HG02943 (cell line): ENCODE results near the gene ZNF83.
A peak's percentile ranks its signal among the peaks of the same experiment; 100 is the strongest.
"Not testable (repeated sequence)": the region's sequence is repeated elsewhere in the genome, so short reads cannot be mapped to it uniquely, and the experiment has no call there.

Source experiments
- ATAC-seq: cut with Tn5 transposase; IDR thresholded peaks from one replicate; pipeline ENCODE4 v1.9.1; 2021; ENCODE audit warnings: mild to moderate bottlenecking, low read depth, moderate library complexity; ENCODE audit not compliant: unreplicated experiment

The ZNF83 gene

GRCh38 chr19:52640916-52641315, 2.8 kb upstream of the ZNF83 start:
- ATAC-seq: no peak

- ATAC-seq: no peak
These were observed 1.8 kb upstream of the ZNF83 start for GRCh38 chr19:52639996-52640395.

GRCh38 chr19:52638601-52639000, 446 bp upstream of the ZNF83 start:
- ATAC-seq: no peak

GRCh38 chr19:52635786-52636570, 2.2 kb downstream of the ZNF83 start:
- ATAC-seq: no peak

GRCh38 chr19:52627441-52627840, 10.7 kb downstream of the ZNF83 start:
- not testable (repeated sequence) for ATAC-seq

GRCh38 chr19:52626915-52627314, 11.2 kb downstream of the ZNF83 start:
- no peak for ATAC-seq

- no peak for ATAC-seq
These were observed 15.9 kb downstream of the ZNF83 start for GRCh38 chr19:52622261-52622660.

- no peak for ATAC-seq
These were observed 16.8 kb downstream of the ZNF83 start for GRCh38 chr19:52621376-52621775.

- no peak for ATAC-seq
These were observed 24.8 kb downstream of the ZNF83 start for GRCh38 chr19:52613299-52613906.

- no peak for ATAC-seq
These were observed 34.5 kb downstream of the ZNF83 start for GRCh38 chr19:52603558-52604207.

- no peak for ATAC-seq
These were observed 35.2 kb downstream of the ZNF83 start for GRCh38 chr19:52602941-52603340.

- not testable (repeated sequence) for ATAC-seq
These were observed 36.2 kb downstream of the ZNF83 start for GRCh38 chr19:52601974-52602366.

GRCh38 chr19:52601025-52601973, 36.9 kb downstream of the ZNF83 start:
- ATAC-seq: peak; percentile 88

GRCh38 chr19:52600639-52601024, 37.5 kb downstream of the ZNF83 start:
- no peak for ATAC-seq

- ATAC-seq: no peak
These were observed 38.9 kb downstream of the ZNF83 start for GRCh38 chr19:52599241-52599640.

- ATAC-seq: not testable (repeated sequence)
These were observed 44.7 kb downstream of the ZNF83 start for GRCh38 chr19:52593441-52593840.

GRCh38 chr19:52592301-52592700, 45.9 kb downstream of the ZNF83 start:
- no peak for ATAC-seq

GRCh38 chr19:52590728-52591127, 47.4 kb downstream of the ZNF83 start:
- ATAC-seq: no peak

GRCh38 chr19:52585604-52586003, 52.6 kb downstream of the ZNF83 start:
- no peak for ATAC-seq

GRCh38 chr19:52584736-52585440, 53.3 kb downstream of the ZNF83 start:
- ATAC-seq: no peak
